ENCODE measurements around the gene ATXN10. TPM values are rescaled to one million over a fixed set of nuclear protein-coding genes. Genes with fewer than 3 reads are reported as not detected.

The ATXN10 gene
- total and polyA plus RNA-seq, 2 of the 13 experiments (the other 11 are each of a cell fraction or from before 2014, with no cell fraction given), result 60.1 to 194 TPM

GRCh38 chr22:45667486-45667885 lies 4.1 kb upstream of the ATXN10 start (continued):
- TF ChIP-seq, protein P1, sequence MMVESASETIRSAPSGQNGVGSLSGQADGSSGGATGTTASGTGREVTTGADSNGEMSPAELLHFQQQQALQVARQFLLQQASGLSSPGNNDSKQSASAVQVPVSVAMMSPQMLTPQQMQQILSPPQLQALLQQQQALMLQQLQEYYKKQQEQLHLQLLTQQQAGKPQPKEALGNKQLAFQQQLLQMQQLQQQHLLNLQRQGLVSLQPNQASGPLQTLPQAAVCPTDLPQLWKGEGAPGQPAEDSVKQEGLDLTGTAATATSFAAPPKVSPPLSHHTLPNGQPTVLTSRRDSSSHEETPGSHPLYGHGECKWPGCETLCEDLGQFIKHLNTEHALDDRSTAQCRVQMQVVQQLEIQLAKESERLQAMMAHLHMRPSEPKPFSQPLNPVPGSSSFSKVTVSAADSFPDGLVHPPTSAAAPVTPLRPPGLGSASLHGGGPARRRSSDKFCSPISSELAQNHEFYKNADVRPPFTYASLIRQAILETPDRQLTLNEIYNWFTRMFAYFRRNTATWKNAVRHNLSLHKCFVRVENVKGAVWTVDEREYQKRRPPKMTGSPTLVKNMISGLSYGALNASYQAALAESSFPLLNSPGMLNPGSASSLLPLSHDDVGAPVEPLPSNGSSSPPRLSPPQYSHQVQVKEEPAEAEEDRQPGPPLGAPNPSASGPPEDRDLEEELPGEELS (CRISPR knock-in tag; IDR thresholded peaks at IDR 0.05), result no peak
- peak; percentile 56 for TF ChIP-seq GATAD2A (CRISPR knock-in tag; IDR thresholded peaks at IDR 0.05)
- no peak for TF ChIP-seq ZSCAN25 (CRISPR knock-in tag; IDR thresholded peaks at IDR 0.05)
- no peak for TF ChIP-seq NR3C1 (CRISPR knock-in tag; IDR thresholded peaks at IDR 0.05)
- TF ChIP-seq ZNF512B (CRISPR knock-in tag; IDR thresholded peaks at IDR 0.05; ENCODE audit: borderline replicate concordance), result no peak
- no peak for TF ChIP-seq ZNF562 (CRISPR knock-in tag; IDR thresholded peaks at IDR 0.05; ENCODE audit: borderline replicate concordance)
- TF ChIP-seq NFAT5 (CRISPR knock-in tag; IDR thresholded peaks at IDR 0.05), result no peak
- no peak for TF ChIP-seq ZNF503 (CRISPR knock-in tag; IDR thresholded peaks at IDR 0.05)
- no peak for TF ChIP-seq SP1 (IDR thresholded peaks at IDR 0.05)
- no peak for TF ChIP-seq SP1 (CRISPR knock-in tag; IDR thresholded peaks at IDR 0.05)
- TF ChIP-seq AHDC1 (CRISPR knock-in tag; IDR thresholded peaks at IDR 0.05; ENCODE audit: borderline replicate concordance), result no peak

All from HepG2 (cell line).